ENCODE measurements around the gene LDLR.
A peak's percentile ranks its signal among the peaks of the same experiment; 100 is the strongest.
"Not testable (repeated sequence)": the region's sequence is repeated elsewhere in the genome, so short reads cannot be mapped to it uniquely, and the experiment has no call there.

LDLR gene

GRCh38 chr19:11176466-11177193 lies 87.4 kb downstream of the LDLR start:
- Histone ChIP-seq H3K9me3 (ENCODE audit: insufficient read depth, low read length) (no peaks in the 10 kb centered on the region), H3K79me2 (ENCODE audit: insufficient read depth, low read length) (no peaks in the 10 kb centered on the region), H4K20me1 (ENCODE audit: low read depth, low read length) (no peaks in the 10 kb centered on the region), H3F3A (ENCODE audit: insufficient read depth) (peaks cover 11% of the 10 kb centered on the region), H3K4me2 (ENCODE audit: low read depth, low read length, poor library complexity, severe bottlenecking) (no peak overlapping the region), H2AFZ (ENCODE audit: low read depth, low read length, severe bottlenecking) (no peak overlapping the region), H3K36me3 (ENCODE audit: low read length) (no peaks in the 10 kb centered on the region), H3K4me3 (ENCODE audit: insufficient read depth, low read length, poor library complexity, severe bottlenecking) (no peak overlapping the region), H3K9me2 (replicated peaks; ENCODE audit: insufficient read depth, low read length) (no peaks in the 10 kb centered on the region), H3K9ac (ENCODE audit: low read length) (no peak overlapping the region), H3K27me3 (ENCODE audit: low read length) (no peaks in the 10 kb centered on the region), H3K27ac (ENCODE audit: low read depth, low read length) (no peak overlapping the region)
- TF ChIP-seq EZH2phosphoT487 (conservative IDR thresholded peaks at IDR 0.05; ENCODE audit: low read length): no peak
- TF ChIP-seq CTCF (IDR thresholded peaks at IDR 0.05; ENCODE audit: insufficient read depth, low read length, poor library complexity, severe bottlenecking): no peak

DNA sequence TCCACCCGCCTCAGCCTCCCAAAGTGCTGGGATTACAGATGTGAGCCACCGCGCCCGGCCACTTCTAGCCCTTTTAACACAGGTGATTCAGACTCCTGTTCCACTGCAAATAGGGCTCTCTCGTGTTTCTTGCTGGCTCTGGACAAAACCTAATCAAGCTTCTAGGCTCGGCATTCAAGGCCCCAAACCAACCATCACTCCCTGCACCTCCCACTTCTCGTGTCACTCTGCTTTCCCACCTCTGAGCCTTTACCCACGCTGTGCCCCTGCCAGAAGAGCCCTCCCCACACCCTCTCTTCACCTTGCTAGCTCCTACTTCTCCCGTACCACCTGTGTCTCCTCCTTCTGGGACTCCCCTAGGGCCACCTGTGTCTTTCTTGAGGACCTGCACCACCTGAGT lies 88.3 kb downstream of the LDLR start:
- H3K27ac ChIP-seq (ENCODE audit: low read depth, low read length): no peak overlapping the region
- no peaks in the 10 kb centered on the region for H3K79me2 ChIP-seq (ENCODE audit: insufficient read depth, low read length)
- peaks cover 11% of the 10 kb centered on the region for H3F3A ChIP-seq (ENCODE audit: insufficient read depth)
- no peaks in the 10 kb centered on the region for H4K20me1 ChIP-seq (ENCODE audit: low read depth, low read length)
- no peaks in the 10 kb centered on the region for H3K36me3 ChIP-seq (ENCODE audit: low read length)
- H3K9me2 ChIP-seq (replicated peaks; ENCODE audit: insufficient read depth, low read length): no peaks in the 10 kb centered on the region
- H2AFZ ChIP-seq (ENCODE audit: low read depth, low read length, severe bottlenecking): no peak overlapping the region
- H3K4me2 ChIP-seq (ENCODE audit: low read depth, low read length, poor library complexity, severe bottlenecking): no peak overlapping the region
- H3K4me3 ChIP-seq (ENCODE audit: insufficient read depth, low read length, poor library complexity, severe bottlenecking): no peak overlapping the region
- H3K9me3 ChIP-seq (ENCODE audit: insufficient read depth, low read length): no peaks in the 10 kb centered on the region
- TF ChIP-seq CTCF (IDR thresholded peaks at IDR 0.05; ENCODE audit: insufficient read depth, low read length, poor library complexity, severe bottlenecking) (no peak), EZH2phosphoT487 (conservative IDR thresholded peaks at IDR 0.05; ENCODE audit: low read length) (no peak)
- no peak overlapping the region for H3K9ac ChIP-seq (ENCODE audit: low read length)
- no peaks in the 10 kb centered on the region for H3K27me3 ChIP-seq (ENCODE audit: low read length)

DNA sequence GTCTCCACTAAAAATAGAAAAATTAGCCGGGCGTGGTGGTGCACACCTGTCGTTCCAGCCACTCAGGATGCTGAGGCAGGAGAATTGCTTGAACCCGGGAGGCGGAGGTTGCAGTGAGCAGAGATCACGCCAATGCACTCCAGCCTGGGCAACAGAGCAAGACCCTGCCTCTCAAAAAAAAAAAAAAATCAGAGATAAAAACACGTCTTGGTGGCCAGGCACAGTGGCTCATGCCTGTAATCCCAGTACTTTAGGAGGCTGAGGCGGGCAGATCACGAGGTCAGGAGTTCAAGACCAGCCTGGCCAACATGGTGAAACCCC lies 89.8 kb downstream of the LDLR start:
- not testable (repeated sequence) for H3K9me3 ChIP-seq (ENCODE audit: insufficient read depth, low read length); H3K79me2 ChIP-seq (ENCODE audit: insufficient read depth, low read length); H4K20me1 ChIP-seq (ENCODE audit: low read depth, low read length); H3K4me3 ChIP-seq (ENCODE audit: insufficient read depth, low read length, poor library complexity, severe bottlenecking); H2AFZ ChIP-seq (ENCODE audit: low read depth, low read length, severe bottlenecking); H3K27me3 ChIP-seq (ENCODE audit: low read length); H3K9me2 ChIP-seq (replicated peaks; ENCODE audit: insufficient read depth, low read length); H3K36me3 ChIP-seq (ENCODE audit: low read length); H3K27ac ChIP-seq (ENCODE audit: low read depth, low read length)
- Histone ChIP-seq H3K9ac (ENCODE audit: low read length) (peak overlapping the region; percentile 59), H3K4me2 (ENCODE audit: low read depth, low read length, poor library complexity, severe bottlenecking) (peak overlapping the region; percentile 72), H3F3A (ENCODE audit: insufficient read depth) (peaks cover 11% of the 10 kb centered on the region)

GRCh38 chr19:11179716-11180297 lies 90.5 kb downstream of the LDLR start:
- H3K27ac ChIP-seq (ENCODE audit: low read depth, low read length): peak overlapping the region; percentile 78
- H2AFZ ChIP-seq (ENCODE audit: low read depth, low read length, severe bottlenecking): peak overlapping the region; percentile 73
- no peaks in the 10 kb centered on the region for H4K20me1 ChIP-seq (ENCODE audit: low read depth, low read length)
- TF ChIP-seq CTCF (IDR thresholded peaks at IDR 0.05; ENCODE audit: insufficient read depth, low read length, poor library complexity, severe bottlenecking) (no peak), EZH2phosphoT487 (conservative IDR thresholded peaks at IDR 0.05; ENCODE audit: low read length) (no peak)
- peak overlapping the region; percentile 72 for H3K4me2 ChIP-seq (ENCODE audit: low read depth, low read length, poor library complexity, severe bottlenecking)
- no peaks in the 10 kb centered on the region for H3K36me3 ChIP-seq (ENCODE audit: low read length)
- H3K9me2 ChIP-seq (replicated peaks; ENCODE audit: insufficient read depth, low read length): no peaks in the 10 kb centered on the region
- H3K4me3 ChIP-seq (ENCODE audit: insufficient read depth, low read length, poor library complexity, severe bottlenecking): peak overlapping the region; percentile 50
- H3F3A ChIP-seq (ENCODE audit: insufficient read depth): peaks cover 11% of the 10 kb centered on the region
- no peaks in the 10 kb centered on the region for H3K79me2 ChIP-seq (ENCODE audit: insufficient read depth, low read length)
- peak overlapping the region; percentile 59 for H3K9ac ChIP-seq (ENCODE audit: low read length)
- H3K27me3 ChIP-seq (ENCODE audit: low read length): no peaks in the 10 kb centered on the region
- no peaks in the 10 kb centered on the region for H3K9me3 ChIP-seq (ENCODE audit: insufficient read depth, low read length)

Measured in SU-DHL-6 (cell line).